CD4-positive, alpha-beta T cell treated with Interleukin-12 subunit alpha and Interleukin-12 subunit beta, for 1 hour (primary cell): ENCODE results near the gene SELE.

Experiments
- DNase-seq: peaks from one replicate; pipeline ENCODE4 v3.0.0-alpha.2; 2020

Gene SELE, protein sequence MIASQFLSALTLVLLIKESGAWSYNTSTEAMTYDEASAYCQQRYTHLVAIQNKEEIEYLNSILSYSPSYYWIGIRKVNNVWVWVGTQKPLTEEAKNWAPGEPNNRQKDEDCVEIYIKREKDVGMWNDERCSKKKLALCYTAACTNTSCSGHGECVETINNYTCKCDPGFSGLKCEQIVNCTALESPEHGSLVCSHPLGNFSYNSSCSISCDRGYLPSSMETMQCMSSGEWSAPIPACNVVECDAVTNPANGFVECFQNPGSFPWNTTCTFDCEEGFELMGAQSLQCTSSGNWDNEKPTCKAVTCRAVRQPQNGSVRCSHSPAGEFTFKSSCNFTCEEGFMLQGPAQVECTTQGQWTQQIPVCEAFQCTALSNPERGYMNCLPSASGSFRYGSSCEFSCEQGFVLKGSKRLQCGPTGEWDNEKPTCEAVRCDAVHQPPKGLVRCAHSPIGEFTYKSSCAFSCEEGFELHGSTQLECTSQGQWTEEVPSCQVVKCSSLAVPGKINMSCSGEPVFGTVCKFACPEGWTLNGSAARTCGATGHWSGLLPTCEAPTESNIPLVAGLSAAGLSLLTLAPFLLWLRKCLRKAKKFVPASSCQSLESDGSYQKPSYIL

DNA sequence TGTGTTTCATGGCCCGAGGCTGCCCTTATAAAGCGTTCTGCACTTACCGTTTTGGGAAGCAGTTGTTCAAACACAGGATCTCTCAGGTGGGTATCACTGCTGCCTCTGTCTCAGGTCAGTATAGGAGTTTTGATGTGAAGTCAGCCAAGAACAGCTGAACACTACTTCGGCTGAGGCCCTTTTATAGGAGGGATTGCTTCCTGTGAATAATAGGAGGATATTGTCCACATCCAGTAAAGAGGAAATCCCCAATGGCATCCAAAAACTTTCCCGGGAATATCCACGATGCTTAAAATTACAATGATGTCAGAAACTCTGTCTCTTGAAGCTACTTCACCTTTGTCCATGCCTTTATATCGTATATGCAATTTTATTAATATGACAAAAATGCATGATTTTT, at the start of gene SELE:
Gene SELE, minus strand, starts transcription at position 156 of the 400 bp plus-strand sequence. CDS start 467 bp downstream, outside the sequence.
- no peak for DNase-seq

DNA sequence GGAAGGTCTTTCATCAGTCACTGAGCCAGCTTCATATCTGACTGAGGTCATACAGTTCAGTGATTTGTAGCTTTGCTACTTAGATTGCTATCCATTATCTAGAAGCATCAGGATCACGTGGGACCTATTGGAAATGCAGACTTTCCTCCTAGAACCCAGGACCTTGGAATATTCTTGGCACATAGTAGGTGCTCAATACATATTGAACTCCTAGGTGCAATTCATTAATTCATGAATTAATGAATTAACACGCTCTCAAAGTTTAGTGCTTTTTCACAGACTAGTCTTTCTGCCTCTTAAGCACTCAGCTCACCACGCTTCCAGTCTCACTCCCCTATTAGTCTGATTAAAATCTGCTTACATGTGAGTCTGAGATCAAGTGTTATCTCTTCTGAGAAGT, 48.7 kb upstream of the SELE start:
- no peak for DNase-seq

DNA sequence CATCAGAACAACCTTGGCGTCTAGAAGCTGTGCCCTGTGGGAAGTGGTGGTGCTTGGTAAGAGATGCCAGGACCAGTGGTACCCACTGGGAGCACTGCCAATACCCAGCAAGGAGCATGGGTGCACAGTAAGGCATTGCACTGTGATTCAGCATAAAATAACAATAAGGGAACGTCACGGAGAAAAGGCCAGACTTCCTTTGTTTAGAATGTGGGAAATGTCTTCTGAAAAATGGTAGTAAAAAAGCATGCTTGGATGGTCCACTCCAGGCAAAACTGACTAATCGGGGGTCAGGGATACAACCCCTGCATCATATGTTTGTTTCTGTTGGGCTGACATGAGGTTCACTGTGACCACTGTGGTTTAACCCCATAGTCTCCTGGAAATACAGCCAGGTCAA, 46.1 kb upstream of the SELE start:
- no peak for DNase-seq

DNA sequence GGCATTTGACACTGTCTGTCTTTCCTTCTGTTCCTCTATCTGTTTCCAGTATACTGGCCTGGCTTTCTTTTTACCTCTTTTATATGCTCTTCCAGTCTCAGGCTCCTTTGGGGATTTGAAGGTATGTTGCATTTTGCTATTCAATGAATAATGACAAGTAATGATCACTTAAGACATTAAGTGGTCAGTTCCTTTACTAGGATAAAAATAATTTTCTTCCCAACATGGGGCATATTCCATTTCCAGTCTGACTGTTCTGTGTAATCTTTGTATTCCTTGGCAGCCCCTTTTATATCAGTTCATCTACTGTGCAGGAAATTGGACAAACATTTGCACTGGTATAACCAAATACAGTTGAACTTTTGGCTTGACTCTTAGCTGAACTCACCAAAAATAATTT, 45.3 kb upstream of the SELE start:
- no peak for DNase-seq

DNA sequence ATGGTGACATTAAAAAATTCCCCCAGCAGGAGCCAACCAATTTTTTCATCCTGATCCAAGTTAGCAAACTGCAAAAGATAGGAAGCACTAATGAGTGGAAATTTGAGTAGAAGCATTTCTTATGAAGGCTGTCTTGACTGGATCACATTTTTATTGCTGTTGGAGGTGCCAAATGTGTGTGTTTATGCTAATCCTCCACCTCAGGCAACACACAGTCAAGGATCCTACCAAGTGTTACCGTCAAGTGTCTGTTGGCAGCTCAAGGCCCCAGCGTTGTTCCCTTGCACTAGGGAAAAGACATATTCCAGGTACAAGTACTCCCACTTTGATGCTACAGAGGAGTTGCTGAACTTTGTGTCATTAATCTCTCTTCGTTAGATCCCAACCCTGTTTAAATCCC, 42.6 kb upstream of the SELE start:
- no peak for DNase-seq

DNA sequence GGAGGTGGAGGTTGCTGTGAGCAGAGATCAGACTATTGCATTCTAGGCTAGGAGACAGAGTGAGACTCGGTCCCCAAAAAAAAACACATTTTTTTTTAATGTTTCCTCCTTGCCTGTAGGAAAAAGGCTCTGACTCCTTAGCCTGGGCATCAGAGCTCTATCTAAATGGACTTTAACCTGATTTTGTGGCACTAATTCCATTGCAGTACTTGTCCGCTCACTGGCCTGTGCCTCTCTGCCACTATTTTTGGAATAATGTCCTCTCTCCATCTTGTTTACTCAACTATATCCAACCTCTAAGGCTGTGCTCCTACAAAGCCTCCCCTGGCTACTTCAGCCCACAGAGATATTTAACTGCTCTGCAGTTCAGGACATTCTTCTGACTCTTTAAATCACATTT, 34.3 kb upstream of the SELE start:
- no peak for DNase-seq

DNA sequence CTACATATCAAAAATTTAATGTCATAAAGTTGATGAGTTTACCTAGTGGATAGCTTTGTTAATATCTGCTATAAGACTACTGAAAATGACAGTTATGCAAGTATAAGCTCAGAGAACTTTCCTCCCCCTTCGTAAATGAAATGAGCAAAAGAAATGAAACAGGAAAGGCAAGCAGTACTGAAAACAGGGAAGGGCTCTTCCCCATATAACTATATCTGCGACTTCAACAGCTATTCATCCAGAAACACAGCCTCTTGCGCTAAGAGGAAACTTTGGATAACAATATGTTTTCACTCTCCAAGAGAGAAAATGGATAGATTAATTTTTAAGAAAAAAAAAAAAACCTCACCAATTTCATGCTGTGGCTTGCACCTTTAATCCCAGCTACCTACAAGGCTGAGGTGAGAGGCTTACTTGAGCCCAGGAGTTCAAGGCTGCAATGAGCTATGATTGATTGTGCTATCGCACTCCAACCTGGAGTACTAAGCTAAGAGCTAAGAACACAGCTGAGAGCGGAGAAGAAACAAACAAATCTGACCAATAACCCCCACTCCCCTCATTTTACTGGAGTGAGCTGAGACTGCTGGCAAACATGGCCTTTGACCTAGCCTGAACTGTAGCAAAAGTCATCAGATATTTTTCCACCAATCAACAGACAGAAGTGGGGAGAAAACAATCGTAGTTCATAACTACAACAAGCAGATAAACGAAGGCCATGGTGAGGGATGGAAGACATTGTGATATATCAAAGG, 31.9 kb upstream of the SELE start:
- no peak for DNase-seq

DNA sequence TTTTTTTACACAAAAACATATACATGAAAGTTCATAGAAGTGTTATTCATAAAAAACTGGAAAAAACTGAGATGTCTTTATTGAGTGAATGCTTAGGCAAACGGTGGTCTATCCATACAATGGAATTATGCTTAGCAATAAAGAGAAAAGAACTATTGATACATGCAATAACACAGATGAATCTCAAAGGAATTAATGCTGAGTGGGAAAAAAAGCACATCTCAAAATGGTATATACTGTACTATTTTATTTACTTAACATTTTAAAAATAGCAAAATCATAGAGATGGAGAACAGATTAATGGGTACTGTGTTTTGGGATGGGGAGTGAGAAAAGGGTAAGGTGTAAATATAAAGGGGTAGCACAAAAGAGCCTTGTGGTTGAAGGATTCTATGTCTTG, 31.0 kb upstream of the SELE start:
- no peak for DNase-seq

DNA sequence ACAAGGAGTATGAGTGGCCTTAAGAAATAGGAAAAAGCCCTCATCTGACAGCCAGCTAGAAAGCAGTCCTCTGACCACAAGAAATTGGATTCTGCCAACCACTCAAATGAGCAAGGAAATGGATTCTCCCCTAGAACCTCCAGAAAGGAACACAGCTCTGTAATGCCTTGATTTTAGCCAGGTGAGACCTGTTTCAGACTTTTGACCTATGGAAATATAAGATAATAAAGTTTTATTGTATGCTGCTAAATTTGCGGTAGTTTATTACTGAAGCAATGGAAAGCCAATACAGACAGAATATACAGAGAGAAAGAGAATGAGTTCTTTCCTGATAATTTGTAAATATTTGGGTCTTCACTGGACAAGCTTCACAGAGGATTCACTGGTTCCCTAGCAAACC, 28.8 kb upstream of the SELE start:
- DNase-seq, result no peak

DNA sequence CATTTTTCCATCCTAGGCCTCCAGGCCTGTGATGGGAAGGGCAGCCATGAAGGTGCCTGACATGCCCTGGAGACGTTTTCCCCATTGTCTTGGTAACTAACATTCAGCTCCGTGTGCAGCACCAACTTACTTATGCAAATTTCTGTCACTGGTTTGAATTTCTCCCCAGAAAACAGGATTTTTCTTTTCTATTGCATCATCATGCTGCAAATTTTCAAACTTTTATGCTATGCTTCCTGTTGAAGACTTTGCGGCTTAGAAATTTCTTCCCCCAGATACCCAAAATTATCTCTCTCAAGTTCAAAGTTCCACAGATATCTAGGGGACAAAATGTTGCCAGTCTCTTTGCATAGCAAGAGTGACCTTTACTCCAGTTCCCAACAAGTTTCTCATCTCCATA, 25.2 kb upstream of the SELE start:
- no peak for DNase-seq

DNA sequence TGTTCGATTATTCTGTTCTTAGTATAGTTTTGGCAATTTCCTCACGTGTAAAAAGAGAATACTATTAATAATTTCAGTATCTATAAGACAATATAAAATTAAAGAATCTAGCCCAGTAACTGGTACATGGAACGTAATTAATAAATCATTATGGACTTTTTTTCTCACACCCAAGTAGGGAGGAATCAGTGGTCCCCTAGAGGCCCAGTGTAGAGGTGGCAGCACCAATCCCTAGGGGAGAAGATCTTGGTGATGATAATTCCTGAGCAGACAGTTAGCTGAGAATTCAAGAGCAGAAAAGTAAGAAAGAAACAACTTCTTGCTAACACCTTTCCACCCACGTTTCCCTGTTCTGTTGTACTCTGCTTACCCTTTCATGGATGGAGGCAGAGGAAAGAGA, 19.7 kb upstream of the SELE start:
- DNase-seq, result no peak

DNA sequence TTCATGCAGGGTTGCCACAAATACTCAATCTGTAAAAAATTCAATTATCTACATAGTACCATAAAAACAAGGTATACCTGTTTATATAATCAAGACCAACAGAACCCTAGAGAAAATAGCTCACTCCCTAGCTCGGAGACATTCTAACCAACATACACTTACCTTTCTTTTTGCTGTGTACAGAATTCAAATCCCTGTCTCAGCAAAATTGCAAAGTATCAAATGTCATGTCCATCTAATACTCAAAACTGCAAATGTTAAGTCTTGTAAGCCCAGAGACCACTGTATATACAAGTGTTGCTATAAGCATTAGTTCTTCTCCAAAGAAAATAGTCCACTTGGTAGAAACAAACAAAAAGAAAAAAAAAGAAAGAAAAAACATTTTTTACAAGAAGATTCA, 16.2 kb upstream of the SELE start:
- DNase-seq, result no peak

DNA sequence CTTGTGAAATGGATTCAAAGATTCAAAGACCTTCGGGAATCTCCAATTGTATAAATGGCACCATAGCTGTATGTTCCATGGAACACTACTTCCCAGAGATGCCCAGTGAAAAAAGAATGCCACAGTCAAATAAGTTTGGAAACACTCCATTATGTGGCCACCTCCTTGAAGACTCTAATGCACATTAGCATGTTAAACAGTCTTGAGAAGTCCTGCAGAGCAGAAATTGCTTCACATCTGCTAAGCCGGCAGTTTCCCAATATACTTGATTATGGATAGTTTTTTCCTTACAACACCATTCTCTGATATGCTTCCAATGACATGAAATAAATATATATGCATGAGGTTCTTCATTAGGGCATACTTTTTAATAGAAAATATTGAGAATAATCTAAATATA, 12.7 kb upstream of the SELE start:
- no peak for DNase-seq

DNA sequence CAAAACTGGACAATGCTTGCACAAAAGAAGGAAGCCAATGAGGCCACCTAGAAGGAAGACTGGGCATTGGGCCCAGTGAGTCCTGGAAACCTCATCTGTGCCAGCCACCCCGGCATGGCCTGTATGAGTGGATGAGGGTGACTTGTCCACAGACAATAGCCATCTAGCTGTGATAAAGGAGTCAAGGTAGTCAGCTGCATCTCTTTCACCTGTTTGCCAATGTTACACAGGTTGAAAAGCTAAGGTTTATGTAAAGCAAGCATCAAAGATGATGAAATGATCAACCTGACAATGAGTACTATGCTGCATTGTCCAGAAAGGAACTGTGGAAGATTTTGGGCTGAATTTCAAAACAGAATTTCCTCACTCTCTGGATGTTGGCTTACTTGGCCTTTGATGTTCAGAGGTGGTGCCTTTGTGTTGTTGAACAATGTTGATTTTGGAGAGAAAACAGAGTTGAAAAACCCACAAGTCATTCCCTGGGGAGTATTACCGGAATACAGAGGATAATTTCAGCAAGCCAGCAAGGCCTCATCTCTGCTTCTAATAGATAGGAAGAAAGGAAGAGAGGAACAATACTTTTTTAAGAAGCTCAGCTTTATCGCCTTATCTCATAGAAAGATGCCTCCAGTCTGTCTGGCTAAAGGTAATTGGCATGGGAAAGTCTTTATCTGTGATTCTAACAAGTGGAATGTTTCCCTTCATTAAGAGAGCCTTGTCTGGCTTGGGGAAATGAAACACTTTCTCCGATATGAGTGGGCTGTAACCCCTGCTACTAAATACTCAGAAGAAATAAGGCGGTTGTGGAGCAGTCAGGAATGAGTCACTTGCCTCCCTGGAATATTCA, 11.4 kb upstream of the SELE start:
- DNase-seq, result no peak

DNA sequence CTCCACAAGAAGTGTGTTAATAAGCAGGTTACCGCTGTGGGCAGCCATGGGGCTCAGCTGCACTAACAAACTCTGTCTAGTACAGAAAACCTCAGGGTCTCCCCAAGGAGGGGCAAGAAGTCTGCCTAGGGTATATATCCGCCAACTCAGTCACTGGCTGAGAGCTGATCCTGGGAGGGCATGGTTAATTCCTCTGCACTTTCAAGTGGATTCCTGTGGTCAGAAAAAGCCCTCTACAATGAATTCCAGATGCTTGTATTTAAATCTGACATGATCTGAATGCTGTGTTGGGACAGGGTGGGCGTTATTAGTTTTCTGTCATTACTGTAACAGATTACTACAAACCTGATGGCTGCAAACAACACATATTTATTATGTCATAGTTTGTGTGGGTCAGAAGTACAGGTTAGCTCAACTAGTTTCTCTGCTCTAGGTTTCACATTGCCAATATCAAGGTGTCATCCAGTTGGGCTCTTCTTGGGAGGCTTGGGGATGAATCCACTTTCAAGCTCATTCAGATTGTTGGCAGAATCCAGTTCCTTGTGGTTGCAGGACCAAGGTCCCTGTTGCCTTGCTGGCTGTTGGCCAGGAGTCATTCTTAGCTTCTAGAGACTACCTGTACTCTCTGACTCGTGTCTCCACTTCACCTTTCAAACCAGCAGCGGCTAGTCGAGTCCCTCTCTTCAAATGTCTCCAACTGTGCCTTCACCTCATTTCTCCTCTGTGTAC, 8.0 kb upstream of the SELE start:
- DNase-seq, result no peak

DNA sequence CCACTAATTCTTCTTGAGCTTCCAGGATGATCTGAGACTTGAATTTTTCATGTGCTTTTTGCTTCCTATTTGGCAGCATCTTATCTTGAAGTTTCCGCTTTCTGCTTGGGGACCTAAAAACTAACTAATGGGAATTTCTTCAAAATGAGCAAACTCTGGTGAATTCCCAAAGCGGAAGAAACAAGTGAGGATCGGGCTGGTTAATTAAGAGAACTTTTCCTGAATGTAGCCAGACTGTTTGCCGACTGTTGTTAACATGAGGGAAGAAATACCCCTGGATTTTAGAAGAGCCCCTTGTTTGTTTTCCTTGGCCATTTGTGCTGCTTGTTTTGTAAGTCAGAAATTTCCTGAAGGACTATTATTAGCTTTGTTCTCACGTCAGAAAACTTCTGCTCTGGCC, 6.1 kb upstream of the SELE start:
- no peak for DNase-seq

DNA sequence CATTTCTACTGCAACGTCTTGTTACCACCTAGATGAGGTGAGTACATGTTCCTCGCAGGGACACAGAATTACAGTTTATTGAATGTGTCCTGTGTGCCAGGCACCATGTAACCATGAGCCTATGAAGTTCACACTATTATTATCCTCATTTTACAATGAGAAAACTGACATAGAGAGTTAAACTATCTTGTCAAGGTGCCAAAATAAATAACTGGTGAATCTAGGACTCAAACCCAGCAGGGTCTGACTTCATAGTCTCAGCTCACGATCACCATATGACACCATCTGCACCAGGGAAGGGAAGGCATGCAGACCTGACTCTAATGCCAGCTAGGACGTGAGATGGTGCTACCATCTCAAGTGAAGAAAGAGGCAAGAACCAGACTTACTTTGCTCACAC, 2.4 kb downstream of the SELE start:
- no peak for DNase-seq

DNA sequence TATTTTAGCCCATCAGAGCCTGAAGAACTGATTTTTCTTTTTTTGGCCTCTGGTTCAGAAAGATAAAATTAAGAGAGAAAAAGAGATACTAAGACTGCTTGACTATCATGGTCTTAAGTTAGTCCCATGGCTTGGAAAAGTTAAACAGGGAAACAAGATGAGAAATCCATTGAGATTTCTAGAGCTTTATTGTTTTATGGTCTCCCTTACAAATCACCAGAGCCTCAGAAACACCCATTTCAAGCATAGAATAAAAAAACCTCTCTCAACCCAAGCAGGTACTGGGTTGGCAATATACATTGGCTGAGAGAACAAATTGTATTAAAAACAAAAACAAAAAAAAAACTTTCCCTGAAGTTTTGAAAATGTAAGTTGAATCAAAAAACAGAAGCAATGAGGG, 3.9 kb downstream of the SELE start:
- no peak for DNase-seq

DNA sequence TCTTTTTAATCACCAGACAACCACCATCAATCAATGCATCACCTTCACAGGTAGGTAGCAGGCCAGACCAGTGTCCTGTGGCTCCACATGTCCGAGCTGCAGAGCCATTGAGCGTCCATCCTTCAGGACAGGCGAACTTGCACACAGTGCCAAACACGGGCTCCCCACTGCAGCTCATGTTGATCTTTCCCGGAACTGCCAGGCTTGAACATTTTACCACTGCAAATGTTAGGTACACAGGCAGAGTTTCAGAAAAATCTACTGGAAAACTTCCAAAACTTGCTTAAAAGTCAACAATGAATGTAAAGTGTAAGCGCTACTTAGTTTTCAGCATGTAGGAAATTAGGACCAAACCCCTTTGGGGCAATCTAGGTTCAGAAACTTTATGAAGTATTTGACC, 6.6 kb downstream of the SELE start:
- DNase-seq, result no peak

DNA sequence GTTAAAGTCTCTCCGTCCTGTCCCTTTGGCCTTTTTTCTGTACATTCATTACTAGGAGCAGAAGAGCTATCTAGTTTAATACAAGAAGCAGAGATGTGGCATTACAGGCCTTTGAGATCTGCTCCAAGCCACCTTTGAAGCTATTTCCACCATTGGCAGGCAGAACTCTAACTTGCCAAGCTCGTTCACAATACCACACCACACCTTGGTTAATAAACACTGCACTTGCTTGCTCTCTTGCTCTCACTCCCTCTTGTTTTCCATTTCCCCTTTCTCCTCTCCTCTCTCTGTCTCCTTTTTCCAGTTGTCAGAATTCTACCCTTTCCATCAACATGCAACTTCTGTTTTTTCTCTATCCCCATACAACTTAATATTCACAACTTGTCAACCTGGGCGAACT, 7.0 kb downstream of the SELE start:
- no peak for DNase-seq

DNA sequence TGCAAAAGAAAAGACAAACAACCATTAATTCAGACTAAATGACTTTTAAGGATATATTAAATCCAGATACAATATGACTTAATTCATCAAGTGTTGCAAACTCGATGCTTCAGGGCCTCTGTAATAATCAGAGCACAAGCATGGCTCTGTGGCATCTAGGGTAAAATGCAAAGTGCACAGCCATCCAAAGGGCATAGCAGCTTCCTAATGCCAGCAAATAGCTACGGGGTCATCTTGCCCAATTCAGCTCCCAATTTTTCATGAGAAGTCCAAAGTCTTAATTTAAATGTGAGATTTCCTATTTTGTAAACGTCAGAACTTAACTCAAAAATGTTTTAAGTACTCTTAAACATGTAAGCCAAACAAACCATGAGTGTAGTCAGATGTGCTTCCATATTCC, 7.9 kb downstream of the SELE start:
- DNase-seq, result no peak

DNA sequence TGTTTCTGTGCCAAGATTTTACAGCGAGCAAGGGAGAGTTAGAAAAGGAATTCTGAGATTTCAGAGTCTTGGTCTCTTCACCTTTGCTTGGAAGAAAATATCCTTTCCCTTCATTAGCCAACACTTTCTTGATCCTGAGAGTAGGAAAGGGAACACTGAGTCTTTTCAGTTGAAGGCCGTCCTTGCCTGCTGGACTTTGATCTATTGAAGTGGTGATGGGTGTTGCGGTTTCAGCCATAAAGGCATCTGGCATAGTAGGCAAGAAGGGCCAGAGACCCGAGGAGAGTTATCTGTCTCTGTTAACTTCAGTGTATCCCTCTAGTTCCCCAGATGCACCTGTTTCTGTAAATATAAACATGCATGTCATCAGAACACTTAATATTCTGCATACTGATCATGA, 9.7 kb downstream of the SELE start:
- DNase-seq, result no peak

DNA sequence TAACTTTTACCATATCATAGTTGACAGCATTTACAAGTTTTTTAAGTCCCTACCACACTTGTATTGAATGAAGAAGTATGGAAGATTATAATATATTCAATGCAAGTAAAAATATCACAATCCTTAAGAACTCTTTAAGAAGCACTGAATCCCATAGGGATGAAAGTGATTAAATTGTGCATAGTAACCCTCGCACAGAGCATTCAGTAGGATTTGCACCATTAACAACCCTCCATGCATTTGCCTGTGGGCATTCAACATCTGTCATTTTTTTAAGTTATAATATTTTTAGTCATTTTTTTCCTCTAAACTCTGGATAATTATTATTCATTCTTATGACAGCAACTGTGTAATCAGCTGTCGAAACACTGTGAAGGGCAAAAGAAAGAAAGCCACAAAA, 10.1 kb downstream of the SELE start:
- DNase-seq, result no peak
